ENCODE data around the gene IL20RA. TPM values are rescaled to one million over a fixed set of nuclear protein-coding genes. Genes with fewer than 3 reads are reported as not detected.

IL20RA gene
- total RNA-seq, 1 donor from 2014 or later, result not detected

- no peaks in the 10 kb centered on the region for H3K36me3 Mint-ChIP-seq (ENCODE audit: low read depth)
- H3K27ac Mint-ChIP-seq, result no peak overlapping the region
- H3K9me3 Mint-ChIP-seq, result no peaks in the 10 kb centered on the region
- H3K4me3 Mint-ChIP-seq (ENCODE audit: low read depth), result no peak overlapping the region
- DNase-seq (ENCODE audit: low spot score), result no peak
- intact Hi-C loops (cut with micrococcal nuclease), result no loop called here
- peaks cover 78% of the 10 kb centered on the region for H3K27me3 Mint-ChIP-seq (ENCODE audit: low read depth)
- peaks cover 16% of the 10 kb centered on the region for H3K4me1 Mint-ChIP-seq (ENCODE audit: low read depth)
Observed at GRCh38 chr6:137036566-137037300, 8.0 kb downstream of the IL20RA start.

DNA sequence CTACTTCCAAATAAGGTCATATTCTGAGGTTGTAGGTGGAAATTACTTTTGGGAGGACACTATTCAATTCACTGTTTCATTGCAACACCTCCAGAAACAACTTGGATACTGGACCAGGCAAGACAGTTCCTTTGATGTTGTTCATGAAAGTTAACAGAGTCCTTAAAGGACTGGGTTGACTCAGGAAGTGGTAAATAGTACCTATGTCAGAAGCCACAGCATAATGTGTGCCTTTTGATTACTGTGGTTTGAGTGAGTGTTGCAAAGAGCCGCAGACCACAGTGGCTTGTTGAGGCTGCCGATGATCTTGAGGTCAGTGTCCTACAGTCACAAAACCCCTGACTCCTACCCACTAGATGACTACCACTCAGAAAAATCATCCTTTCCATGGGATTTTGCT, 10.9 kb downstream of the IL20RA start:
- no peaks in the 10 kb centered on the region for H3K9me3 Mint-ChIP-seq
- H3K27ac Mint-ChIP-seq, result peak overlapping the region; percentile 35
- peaks cover 16% of the 10 kb centered on the region for H3K4me1 Mint-ChIP-seq (ENCODE audit: low read depth)
- H3K36me3 Mint-ChIP-seq (ENCODE audit: low read depth), result no peaks in the 10 kb centered on the region
- H3K27me3 Mint-ChIP-seq (ENCODE audit: low read depth), result peaks cover 73% of the 10 kb centered on the region
- no peak overlapping the region for H3K4me3 Mint-ChIP-seq (ENCODE audit: low read depth)
- intact Hi-C loops (cut with micrococcal nuclease), result loop anchor here (5.0 kb wide), 1 partner anchor 183 kb away; the partner anchor contains the start of gene IFNGR1
- DNase-seq (ENCODE audit: low spot score), result peak; percentile 67

- Mint-ChIP-seq H3K4me1 (ENCODE audit: low read depth) (peaks cover 22% of the 10 kb centered on the region), H3K27ac (no peak overlapping the region), H3K4me3 (ENCODE audit: low read depth) (no peak overlapping the region), H3K9me3 (no peaks in the 10 kb centered on the region), H3K36me3 (ENCODE audit: low read depth) (no peaks in the 10 kb centered on the region), H3K27me3 (ENCODE audit: low read depth) (peaks cover 66% of the 10 kb centered on the region)
- intact Hi-C loops (cut with micrococcal nuclease), result loop anchor here (5.0 kb wide), 1 partner anchor 186 kb away; the partner anchor contains the start of gene IFNGR1
- no peak for DNase-seq (ENCODE audit: low spot score)
Observed at GRCh38 chr6:137031122-137031521, 13.6 kb downstream of the IL20RA start.

GRCh38 chr6:137028912-137029311, 15.9 kb downstream of the IL20RA start:
- Mint-ChIP-seq H3K27me3 (ENCODE audit: low read depth) (peaks cover 60% of the 10 kb centered on the region), H3K4me1 (ENCODE audit: low read depth) (peaks cover 34% of the 10 kb centered on the region), H3K9me3 (no peaks in the 10 kb centered on the region), H3K27ac (no peak overlapping the region), H3K36me3 (ENCODE audit: low read depth) (no peaks in the 10 kb centered on the region), H3K4me3 (ENCODE audit: low read depth) (no peak overlapping the region)
- no peak for DNase-seq (ENCODE audit: low spot score)
- intact Hi-C loops (cut with micrococcal nuclease), result no loop called here

DNA sequence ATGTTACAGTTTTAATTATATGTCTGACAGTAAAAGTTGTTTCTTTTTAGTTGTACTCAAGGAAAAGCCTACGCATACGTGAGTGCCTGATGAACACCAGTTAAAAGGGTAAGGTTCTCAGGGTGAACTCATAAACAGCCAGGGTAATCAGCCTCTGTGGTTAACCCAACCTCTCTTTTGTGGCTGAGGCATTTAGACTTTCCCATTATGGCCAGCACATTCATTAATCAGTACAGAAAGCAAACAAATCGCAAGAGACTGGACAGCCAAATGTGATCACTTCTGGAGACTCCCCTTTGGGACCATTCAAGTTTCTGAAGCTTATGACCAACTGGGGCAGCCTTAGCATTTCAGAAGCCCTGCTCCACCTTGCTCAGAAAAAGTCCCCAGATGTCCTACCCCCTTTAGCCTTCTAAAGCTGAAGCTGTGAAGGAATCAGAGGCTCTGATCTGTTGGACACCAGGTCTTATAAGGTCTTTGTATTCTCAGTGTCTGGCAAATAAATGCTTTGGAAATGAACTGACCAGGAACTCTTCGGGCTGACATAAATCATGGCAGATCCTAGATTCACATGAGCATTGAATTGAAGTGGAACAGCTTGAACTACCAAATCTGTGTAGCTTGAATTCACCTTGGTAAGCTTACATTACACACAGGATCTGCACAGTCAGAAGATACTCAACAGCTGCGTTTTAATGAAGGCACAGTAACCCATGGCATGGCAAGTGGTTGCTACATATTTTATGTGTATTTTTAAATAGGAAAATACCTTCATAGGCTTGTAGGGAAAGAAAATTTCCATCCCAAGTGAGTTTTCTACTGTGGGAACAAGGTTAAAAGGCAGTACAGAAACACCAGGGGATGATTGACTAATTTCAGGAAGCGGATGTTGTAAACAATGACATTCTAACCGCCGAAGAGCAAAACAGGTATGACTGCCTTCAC, 18.7 kb downstream of the IL20RA start:
- no peak overlapping the region for H3K4me3 Mint-ChIP-seq (ENCODE audit: low read depth)
- no peaks in the 10 kb centered on the region for H3K9me3 Mint-ChIP-seq
- no peak overlapping the region for H3K27ac Mint-ChIP-seq
- H3K36me3 Mint-ChIP-seq (ENCODE audit: low read depth), result no peaks in the 10 kb centered on the region
- H3K4me1 Mint-ChIP-seq (ENCODE audit: low read depth), result peaks cover 21% of the 10 kb centered on the region
- intact Hi-C loops (cut with micrococcal nuclease), result no loop called here
- no peak for DNase-seq (ENCODE audit: low spot score)
- H3K27me3 Mint-ChIP-seq (ENCODE audit: low read depth), result peaks cover 54% of the 10 kb centered on the region

GRCh38 chr6:137024237-137024990, 20.4 kb downstream of the IL20RA start:
- no peak overlapping the region for H3K27ac Mint-ChIP-seq
- H3K4me1 Mint-ChIP-seq (ENCODE audit: low read depth), result peaks cover 21% of the 10 kb centered on the region
- H3K36me3 Mint-ChIP-seq (ENCODE audit: low read depth), result no peaks in the 10 kb centered on the region
- intact Hi-C loops (cut with micrococcal nuclease), result no loop called here
- DNase-seq (ENCODE audit: low spot score), result no peak
- H3K9me3 Mint-ChIP-seq, result no peaks in the 10 kb centered on the region
- no peak overlapping the region for H3K4me3 Mint-ChIP-seq (ENCODE audit: low read depth)
- H3K27me3 Mint-ChIP-seq (ENCODE audit: low read depth), result peaks cover 48% of the 10 kb centered on the region

- Mint-ChIP-seq H3K27ac (no peak overlapping the region), H3K4me1 (ENCODE audit: low read depth) (peaks cover 14% of the 10 kb centered on the region), H3K27me3 (ENCODE audit: low read depth) (peaks cover 51% of the 10 kb centered on the region)
Observed at GRCh38 chr6:137020776-137021175, 24.0 kb downstream of the IL20RA start.

GRCh38 chr6:137019476-137020272, 25.1 kb downstream of the IL20RA start:
- H3K27ac Mint-ChIP-seq, result no peak overlapping the region
- H3K9me3 Mint-ChIP-seq, result no peaks in the 10 kb centered on the region
- intact Hi-C loops (cut with micrococcal nuclease), result no loop called here
- DNase-seq (ENCODE audit: low spot score), result no peak
- no peaks in the 10 kb centered on the region for H3K36me3 Mint-ChIP-seq (ENCODE audit: low read depth)
- peaks cover 4% of the 10 kb centered on the region for H3K4me1 Mint-ChIP-seq (ENCODE audit: low read depth)
- H3K4me3 Mint-ChIP-seq (ENCODE audit: low read depth), result no peak overlapping the region
- peaks cover 59% of the 10 kb centered on the region for H3K27me3 Mint-ChIP-seq (ENCODE audit: low read depth)

More at GRCh38 chr6:137020776-137021175, 24.0 kb downstream of the IL20RA start:
- Mint-ChIP-seq H3K36me3 (ENCODE audit: low read depth) (no peaks in the 10 kb centered on the region), H3K9me3 (no peaks in the 10 kb centered on the region), H3K4me3 (ENCODE audit: low read depth) (no peak overlapping the region)
- intact Hi-C loops (cut with micrococcal nuclease), result no loop called here
- no peak for DNase-seq (ENCODE audit: low spot score)

DNA sequence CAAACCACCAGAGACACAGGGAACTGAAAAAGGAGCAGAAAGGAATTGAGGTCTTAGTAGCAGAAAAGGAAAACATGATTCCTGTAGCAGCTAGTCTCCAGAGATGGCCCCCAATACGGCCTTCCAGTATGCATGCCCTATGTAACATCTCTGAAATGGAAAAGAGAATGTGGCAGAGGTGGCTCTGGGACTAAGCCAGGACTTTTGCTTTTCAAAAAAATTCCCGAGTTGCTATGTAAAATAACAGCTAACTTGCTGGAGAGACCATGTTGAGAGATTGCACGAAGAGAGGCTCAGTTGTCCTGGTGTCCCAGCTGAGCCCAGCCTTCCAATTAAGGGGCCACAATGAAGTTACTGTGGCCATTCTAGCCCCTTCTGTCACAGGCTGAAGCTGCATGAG, 27.7 kb downstream of the IL20RA start:
- Mint-ChIP-seq H3K4me1 (ENCODE audit: low read depth) (peaks cover 2% of the 10 kb centered on the region), H3K27ac (no peak overlapping the region), H3K27me3 (ENCODE audit: low read depth) (peaks cover 57% of the 10 kb centered on the region), H3K4me3 (ENCODE audit: low read depth) (no peak overlapping the region), H3K9me3 (no peaks in the 10 kb centered on the region), H3K36me3 (ENCODE audit: low read depth) (no peaks in the 10 kb centered on the region)
- no peak for DNase-seq (ENCODE audit: low spot score)
- intact Hi-C loops (cut with micrococcal nuclease), result no loop called here

GRCh38 chr6:137016356-137016755, 28.4 kb downstream of the IL20RA start:
- H3K4me1 Mint-ChIP-seq (ENCODE audit: low read depth), result peaks cover 2% of the 10 kb centered on the region
- no peak for DNase-seq (ENCODE audit: low spot score)
- intact Hi-C loops (cut with micrococcal nuclease), result no loop called here
- H3K27ac Mint-ChIP-seq, result no peak overlapping the region
- H3K36me3 Mint-ChIP-seq (ENCODE audit: low read depth), result no peaks in the 10 kb centered on the region
- no peaks in the 10 kb centered on the region for H3K9me3 Mint-ChIP-seq
- peaks cover 63% of the 10 kb centered on the region for H3K27me3 Mint-ChIP-seq (ENCODE audit: low read depth)
- no peak overlapping the region for H3K4me3 Mint-ChIP-seq (ENCODE audit: low read depth)

GRCh38 chr6:137015943-137016342, 28.8 kb downstream of the IL20RA start:
- Mint-ChIP-seq H3K9me3 (no peaks in the 10 kb centered on the region), H3K4me1 (ENCODE audit: low read depth) (peaks cover 2% of the 10 kb centered on the region), H3K36me3 (ENCODE audit: low read depth) (no peaks in the 10 kb centered on the region), H3K27me3 (ENCODE audit: low read depth) (peaks cover 66% of the 10 kb centered on the region), H3K4me3 (ENCODE audit: low read depth) (no peak overlapping the region), H3K27ac (no peak overlapping the region)
- intact Hi-C loops (cut with micrococcal nuclease), result no loop called here
- no peak for DNase-seq (ENCODE audit: low spot score)
